WTC11 (cell line): ENCODE data around the gene SDK2. TPM values are rescaled to one million over a fixed set of nuclear protein-coding genes. Genes with fewer than 3 reads are reported as not detected.

Source experiments
- ATAC-seq: fragments of 200-7000 bp; cut with Tn5 transposase; 2 replicates; pipeline ENCODE4 v1.10.0; 2021; ENCODE audit warnings: mild to moderate bottlenecking, moderate library complexity
- CTCF ChIA-PET: fragments of 300-600 bp; sonication (Branson Sonifier 250); formaldehyde crosslinking; loops from one replicate; lab custom pipeline; 2021; ENCODE audit warnings: antibody characterized with exemption; lab: Charles Lee
- POLR2A ChIA-PET: fragments of 350-600 bp; sonication (Branson Sonifier 250); formaldehyde crosslinking; loops from one replicate; lab custom pipeline; 2021; ENCODE audit warnings: antibody characterized with exemption; lab: Charles Lee
- DNase-seq: peaks from one replicate; pipeline ENCODE4 v3.0.0; 2021; ENCODE audit warnings: low spot score
- H3K27ac Mint-ChIP-seq: 2 replicates; pipeline ENCODE4 v1.8.0; 2021; ENCODE audit warnings: mixed read lengths
- H3K27me3 Mint-ChIP-seq: 2 replicates; pipeline ENCODE4 v1.8.0; 2021; ENCODE audit warnings: low read depth, mild to moderate bottlenecking, moderate library complexity, mixed read lengths
- H3K36me3 Mint-ChIP-seq: 2 replicates; pipeline ENCODE4 v1.8.0; 2021; ENCODE audit warnings: mixed read lengths
- H3K4me1 Mint-ChIP-seq: 2 replicates; pipeline ENCODE4 v1.8.0; 2022; ENCODE audit warnings: mixed read lengths
- H3K4me3 Mint-ChIP-seq: 2 replicates; pipeline ENCODE4 v1.8.0; 2021; ENCODE audit warnings: mild to moderate bottlenecking, moderate library complexity, mixed read lengths
- H3K9me3 Mint-ChIP-seq: 2 replicates; pipeline ENCODE4 v1.8.0; 2021; ENCODE audit warnings: mixed read lengths
- ATF1 ChIP-seq: sonication (generic); formaldehyde crosslinking; IDR thresholded peaks from 2 replicates; pipeline ENCODE4 v1.8.1; 2023; ENCODE audit warnings: mild to moderate bottlenecking, moderate library complexity, missing genetic modification reagents
- FOXJ3 ChIP-seq: sonication (generic); formaldehyde crosslinking; IDR thresholded peaks from 2 replicates; pipeline ENCODE4 v1.9.0; 2021; ENCODE audit warnings: missing genetic modification reagents, mild to moderate bottlenecking, borderline replicate concordance
- GRHL2 ChIP-seq: fragments of 250-450 bp; sonication (Bioruptor Pico); IDR thresholded peaks from 2 replicates; pipeline ENCODE4 v1.8.0; 2022; ENCODE audit warnings: mild to moderate bottlenecking, moderate library complexity; ENCODE audit not compliant: insufficient replicate concordance, severe bottlenecking
- HMGXB4 ChIP-seq: sonication (generic); formaldehyde crosslinking; IDR thresholded peaks from 2 replicates; pipeline ENCODE4 v1.8.1; 2023; ENCODE audit warnings: mild to moderate bottlenecking, moderate library complexity, missing genetic modification reagents
- JAZF1 ChIP-seq: fragments of 250-450 bp; sonication (Bioruptor Pico); IDR thresholded peaks from 2 replicates; pipeline ENCODE4 v1.9.0; 2021; ENCODE audit warnings: moderate library complexity, mild to moderate bottlenecking, inconsistent platforms
- JUN ChIP-seq: sonication (generic); formaldehyde crosslinking; IDR thresholded peaks from 2 replicates; pipeline ENCODE4 v1.8.0; 2023; ENCODE audit warnings: mild to moderate bottlenecking, missing genetic modification reagents
- NFYB ChIP-seq: sonication (generic); formaldehyde crosslinking; conservative IDR thresholded peaks from 2 replicates; pipeline ENCODE4 v1.8.0; 2022; ENCODE audit warnings: low read depth, missing genetic modification reagents
- NR2C2 ChIP-seq: sonication (generic); formaldehyde crosslinking; IDR thresholded peaks from 2 replicates; pipeline ENCODE4 v1.8.0; 2022; ENCODE audit warnings: mild to moderate bottlenecking, missing genetic modification reagents
- PRDM15 ChIP-seq: sonication (generic); formaldehyde crosslinking; IDR thresholded peaks from 2 replicates; pipeline ENCODE4 v1.8.0; 2022; ENCODE audit warnings: missing genetic modification reagents
- RORB ChIP-seq: fragments of 250-450 bp; sonication (Bioruptor Pico); IDR thresholded peaks from 2 replicates; pipeline ENCODE4 v1.9.0; 2021; ENCODE audit warnings: mild to moderate bottlenecking
- total RNA-seq: library from RNA; stranded (reverse); gene quantifications from 3 replicates; pipeline ENCODE4 v1.2.3, GENCODE V29; 2021
- TF ChIP-seq, protein P1 (sequence below): sonication (generic); formaldehyde crosslinking; IDR thresholded peaks from 2 replicates; pipeline ENCODE4 v1.8.0; 2022; ENCODE audit warnings: mild to moderate bottlenecking, missing genetic modification reagents

Gene SDK2
- total RNA-seq, 1 experiment from 2014 or later = 14.8 TPM

DNA sequence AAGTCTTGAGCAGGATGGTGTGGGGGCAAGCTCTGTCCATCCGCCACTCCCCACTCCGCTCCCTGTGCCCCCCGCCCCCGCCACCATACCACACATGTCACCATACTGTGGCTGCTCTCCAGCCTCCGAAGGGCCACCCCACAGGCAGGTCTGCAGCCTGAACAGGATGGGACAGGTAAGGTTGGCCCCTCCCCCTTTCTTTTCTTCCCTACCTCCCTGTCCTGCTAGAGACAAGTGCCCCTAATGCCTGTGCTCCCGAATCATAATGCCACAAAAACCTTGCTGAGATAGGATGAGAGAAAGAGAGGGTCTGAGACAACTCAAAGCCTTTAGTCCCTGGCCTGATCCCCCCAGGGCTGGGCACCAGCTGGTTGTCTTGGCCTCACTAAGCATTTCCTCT lies 84.7 kb downstream of the SDK2 start (continued):
- TF ChIP-seq JAZF1 = no peak
- TF ChIP-seq FOXJ3 (CRISPR knock-in tag) = no peak
- TF ChIP-seq, protein P1, sequence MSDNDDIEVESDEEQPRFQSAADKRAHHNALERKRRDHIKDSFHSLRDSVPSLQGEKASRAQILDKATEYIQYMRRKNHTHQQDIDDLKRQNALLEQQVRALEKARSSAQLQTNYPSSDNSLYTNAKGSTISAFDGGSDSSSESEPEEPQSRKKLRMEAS (CRISPR knock-in tag) = no peak
- TF ChIP-seq NFYB (CRISPR knock-in tag) = no peak

DNA sequence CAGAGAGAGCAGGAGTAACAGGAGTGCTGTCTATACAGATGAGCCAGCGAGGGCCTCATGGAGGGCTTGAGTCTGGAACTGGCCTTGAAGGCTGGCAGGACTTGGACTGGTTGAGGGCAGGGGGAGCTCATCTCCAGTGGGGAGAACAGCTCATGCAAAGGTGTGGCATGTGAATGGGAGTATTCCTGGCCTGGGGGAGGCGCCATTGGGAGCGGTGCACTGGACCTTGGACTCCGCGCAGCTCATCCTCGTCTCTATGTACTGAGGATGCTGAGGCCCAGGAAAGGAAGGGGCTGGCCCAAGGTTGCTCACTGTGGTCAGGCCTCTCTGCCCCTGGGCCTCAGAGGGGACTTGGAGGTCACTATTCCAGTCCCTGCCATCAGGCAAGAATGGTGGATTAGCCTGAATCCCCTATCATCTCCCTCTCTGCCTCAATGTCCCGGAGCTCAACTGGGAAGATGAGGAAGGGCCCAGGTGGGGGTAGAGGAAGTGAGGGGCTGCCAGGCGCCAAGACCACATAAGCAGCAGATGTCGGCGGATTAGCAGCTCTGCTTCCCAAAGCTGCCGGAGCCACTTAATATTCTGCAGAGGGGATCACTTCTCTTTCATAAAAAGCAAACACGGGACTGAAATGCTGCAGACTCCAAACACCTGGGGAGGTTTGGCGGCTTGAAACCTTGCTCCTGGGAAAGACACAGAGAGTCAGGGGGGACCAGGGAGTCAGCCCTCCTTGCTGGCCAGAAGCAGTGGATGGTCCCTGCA lies 88.9 kb downstream of the SDK2 start:
- peaks cover 39% of the 10 kb centered on the region for H3K4me1 Mint-ChIP-seq
- no peak overlapping the region; the same call in 1 of the 2 replicates for H3K27ac Mint-ChIP-seq
- peaks cover 10% of the 10 kb centered on the region for H3K9me3 Mint-ChIP-seq
- peaks cover 4% of the 10 kb centered on the region; the same call in 1 of the 2 replicates for H3K36me3 Mint-ChIP-seq
- DNase-seq (no peak), ATAC-seq (no peak)
- no peaks in the 10 kb centered on the region for H3K27me3 Mint-ChIP-seq
- ChIA-PET CTCF (interaction anchor here (0.6 to 2.2 kb wide), 8 partner anchors 9 to 77 kb away, joined by 3 to 12 read pairs (median 4); no protein-coding TSS in a partner anchor), POLR2A (no interaction called here)
- no peak overlapping the region for H3K4me3 Mint-ChIP-seq
- TF ChIP-seq GRHL2 (CRISPR knock-in tag) (no peak), NR2C2 (CRISPR knock-in tag) (no peak), ATF1 (no peak), JUN (no peak)

DNA sequence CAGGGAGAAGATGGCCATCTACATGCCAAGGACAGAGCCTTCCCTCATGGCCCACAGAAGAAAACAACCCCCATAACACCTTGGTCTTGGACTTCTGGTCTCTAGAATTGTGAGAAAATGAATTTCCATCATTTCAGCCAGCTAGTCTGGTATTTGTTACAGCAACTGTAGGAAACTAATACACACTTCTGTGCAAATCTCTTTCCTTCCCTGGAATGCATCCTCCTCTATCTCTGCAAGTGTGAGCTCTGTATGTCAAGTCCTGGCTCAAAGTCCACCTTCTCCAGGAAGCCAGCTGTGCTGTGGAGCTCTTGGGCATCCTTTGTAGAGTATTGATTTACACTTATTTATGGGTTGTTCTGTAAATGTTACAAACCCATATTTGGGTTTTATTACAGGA lies 89.7 kb downstream of the SDK2 start:
- DNase-seq = no peak
- Mint-ChIP-seq H3K4me1 (peaks cover 38% of the 10 kb centered on the region), H3K9me3 (peaks cover 10% of the 10 kb centered on the region), H3K4me3 (no peak overlapping the region), H3K27me3 (no peaks in the 10 kb centered on the region), H3K27ac (no peak overlapping the region), H3K36me3 (peaks cover 4% of the 10 kb centered on the region; the same call in 1 of the 2 replicates)
- ChIA-PET CTCF (interaction anchor here (0.8 to 2.2 kb wide), 7 partner anchors 9 to 645 kb away, joined by 3 to 12 read pairs (median 4); no protein-coding TSS in a partner anchor), POLR2A (interaction anchor here (1.0 kb wide), 1 partner anchor 12 kb away, joined by 4 read pairs; no protein-coding TSS in a partner anchor)
- no peak for ATAC-seq
- no peak for TF ChIP-seq PRDM15 (CRISPR knock-in tag)

DNA sequence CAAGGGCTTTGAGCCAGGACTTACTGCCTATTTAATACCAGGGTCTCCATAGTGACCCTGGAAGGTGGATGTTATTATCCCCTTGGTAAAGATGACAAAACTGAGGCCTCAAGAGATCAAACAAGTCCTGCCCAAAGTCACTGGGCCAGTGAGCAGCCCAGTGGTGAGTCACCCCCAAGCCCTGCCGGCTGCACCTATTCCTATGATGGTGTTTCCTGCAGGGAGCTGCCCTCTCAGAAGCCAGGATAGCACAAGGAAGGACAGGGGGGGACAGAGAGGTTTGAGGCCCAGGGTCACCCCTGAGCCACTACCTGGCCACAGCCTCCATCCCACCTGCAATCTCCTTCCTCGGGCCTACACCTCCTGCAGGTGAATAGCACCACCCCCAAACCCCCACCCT lies 90.9 kb downstream of the SDK2 start:
- Mint-ChIP-seq H3K27me3 (no peaks in the 10 kb centered on the region; the same call in 1 of the 2 replicates), H3K9me3 (peaks cover 10% of the 10 kb centered on the region), H3K4me3 (no peak overlapping the region), H3K27ac (no peak overlapping the region), H3K36me3 (peaks cover 4% of the 10 kb centered on the region; the same call in 1 of the 2 replicates), H3K4me1 (peaks cover 37% of the 10 kb centered on the region)
- ChIA-PET POLR2A (no interaction called here), CTCF (interaction anchor here (1.5 kb wide), 1 partner anchor 123 kb away, joined by 5 read pairs; no protein-coding TSS in a partner anchor)
- DNase-seq = no peak
- TF ChIP-seq RORB (CRISPR knock-in tag) = no peak
- no peak for ATAC-seq

- DNase-seq = no peak
- Mint-ChIP-seq H3K9me3 (peaks cover 10% of the 10 kb centered on the region), H3K27ac (no peak overlapping the region), H3K27me3 (no peaks in the 10 kb centered on the region; the same call in 1 of the 2 replicates), H3K4me3 (no peak overlapping the region), H3K36me3 (peaks cover 4% of the 10 kb centered on the region; the same call in 1 of the 2 replicates), H3K4me1 (peaks cover 37% of the 10 kb centered on the region)
- ATAC-seq = no peak
- ChIA-PET CTCF (no interaction called here), POLR2A (no interaction called here)
- no peak for TF ChIP-seq HMGXB4 (CRISPR knock-in tag)
- peak; percentile 77 for TF ChIP-seq PRDM15 (CRISPR knock-in tag)
These were observed 91.8 kb downstream of the SDK2 start for GRCh38 chr17:73552300-73553048.
